Measurements from ENCODE around the gene SOHLH1. TPM values are rescaled to one million over a fixed set of nuclear protein-coding genes. Genes with fewer than 3 reads are reported as not detected.

Gene SOHLH1
- total and polyA plus RNA-seq, 2 of the 4 experiments (the other 2 are of a cell fraction), result not detected

GRCh38 chr9:135671591-135672041, 27.7 kb downstream of the SOHLH1 start:
- Histone ChIP-seq H3K14ac (replicated peaks; ENCODE audit: low read depth, low read length) (no peak overlapping the region), H2AK5ac (ENCODE audit: low read depth, low read length) (no peak overlapping the region), H2BK20ac (ENCODE audit: low read depth, low read length) (no peak overlapping the region), H2BK120ac (ENCODE audit: low read depth, low read length) (no peak overlapping the region), H2BK5ac (ENCODE audit: low read depth, low read length, poor library complexity, severe bottlenecking) (no peak overlapping the region), H3K27ac (ENCODE audit: insufficient read depth, low read length) (no peak overlapping the region), H2BK15ac (ENCODE audit: low read depth, low read length) (no peak overlapping the region), H3K36me3 (ENCODE audit: control insufficient read depth, insufficient read depth, low read length) (no peaks in the 10 kb centered on the region), H3K9ac (ENCODE audit: low read depth, low read length) (no peak overlapping the region), H3K56ac (ENCODE audit: extremely low read depth, insufficient read depth, low read length) (no peak overlapping the region), H4K20me1 (ENCODE audit: insufficient read depth, low read length) (no peaks in the 10 kb centered on the region), H3K9me1 (ENCODE audit: insufficient read depth, low read length) (no peaks in the 10 kb centered on the region), H3K4ac (ENCODE audit: low read depth, low read length) (no peak overlapping the region), H2AK9ac (replicated peaks; ENCODE audit: low read depth, low read length, poor library complexity) (no peak overlapping the region), H3K9me3 (ENCODE audit: control insufficient read depth, insufficient read depth, low read length) (peaks cover 3% of the 10 kb centered on the region; the same call in 1 of the 2 replicates), H3K4me3 (ENCODE audit: insufficient read depth, low read depth, low read length) (no peak overlapping the region), H3K4me1 (ENCODE audit: control insufficient read depth, insufficient read depth, low read length) (no peaks in the 10 kb centered on the region), H3K18ac (ENCODE audit: low read depth, low read length) (no peak overlapping the region), H3K79me1 (ENCODE audit: low read depth in 1 of 2, low read length in 2 of 2) (no peaks in the 10 kb centered on the region), H3K27me3 (ENCODE audit: control insufficient read depth, insufficient read depth, low read length) (no peaks in the 10 kb centered on the region; the same call in 1 of the 2 replicates), H4K8ac (ENCODE audit: low read depth in 2 of 2, low read length in 2 of 2) (no peak overlapping the region), H4K5ac (ENCODE audit: low read depth, low read length) (no peak overlapping the region), H3K23ac (ENCODE audit: low read depth, low read length) (no peak overlapping the region), H3K4me2 (ENCODE audit: low read depth, low read length) (no peak overlapping the region), H4K91ac (ENCODE audit: insufficient read depth, low read depth, low read length) (no peak overlapping the region), H2AFZ (replicated peaks; ENCODE audit: low read length, poor library complexity) (no peak overlapping the region)
- ATAC-seq (ENCODE audit: low read depth), result no peak
- POLR2A ChIA-PET (ENCODE audit: unreplicated experiment), result no interaction called here
- in situ Hi-C loops (cut with MboI; ENCODE audit: low sequenced_read_pairs), result no loop called here
- BruUV-seq (replicated peaks), result no TSS peak
- no peak for DNase-seq
- intact Hi-C loops (cut with micrococcal nuclease), result no loop called here
- WGBS, 2 experiments (ENCODE audit: extremely low coverage in 2 of 2, insufficient read length in 1 of 2), result 36% methylated on average over 9 of the region's 17 CpGs; no CpG with 5 or more reads in 1 of the 2 experiments
- TF ChIP-seq POLR2A (IDR thresholded peaks at IDR 0.05; ENCODE audit: low read depth, low read length) (no peak), NFE2L2 (IDR thresholded peaks at IDR 0.05; ENCODE audit: low read depth, low read length) (no peak), FOS (IDR thresholded peaks at IDR 0.05; ENCODE audit: low read depth, low read length) (no peak), RFX5 (IDR thresholded peaks at IDR 0.05; ENCODE audit: low read depth, low read length) (no peak), BHLHE40 (IDR thresholded peaks at IDR 0.05; ENCODE audit: low read depth, low read length) (no peak), ELK1 (IDR thresholded peaks at IDR 0.05; ENCODE audit: borderline replicate concordance, low read depth, low read length) (no peak), CEBPB (IDR thresholded peaks at IDR 0.05; ENCODE audit: low read depth, low read length) (no peak), MAZ (IDR thresholded peaks at IDR 0.05; ENCODE audit: borderline replicate concordance, low read depth, low read length) (no peak), SMC3 (IDR thresholded peaks at IDR 0.05; ENCODE audit: low read depth, low read length) (no peak), CHD1 (IDR thresholded peaks at IDR 0.05; ENCODE audit: low read depth, low read length) (no peak), USF2 (IDR thresholded peaks at IDR 0.05; ENCODE audit: low read depth, low read length) (no peak), CTCF (conservative IDR thresholded peaks at IDR 0.05; ENCODE audit: low read depth, low read length) (no peak), MAFK (IDR thresholded peaks at IDR 0.05; ENCODE audit: low read depth, low read length) (no peak), RAD21 (IDR thresholded peaks at IDR 0.05; ENCODE audit: low read length) (no peak), RCOR1 (IDR thresholded peaks at IDR 0.05; ENCODE audit: insufficient replicate concordance, low read length) (no peak), MXI1 (IDR thresholded peaks at IDR 0.05; ENCODE audit: borderline replicate concordance, low read depth, low read length) (no peak)
- CTCF ChIA-PET, result no interaction called here
- dilution Hi-C loops (cut with HindIII; ENCODE audit: low sequenced_read_pairs, unreplicated experiment), result no loop called here
